ENCODE measurements around the gene MPO. TPM values are rescaled to one million over a fixed set of nuclear protein-coding genes. Genes with fewer than 3 reads are reported as not detected.

Gene MPO, protein sequence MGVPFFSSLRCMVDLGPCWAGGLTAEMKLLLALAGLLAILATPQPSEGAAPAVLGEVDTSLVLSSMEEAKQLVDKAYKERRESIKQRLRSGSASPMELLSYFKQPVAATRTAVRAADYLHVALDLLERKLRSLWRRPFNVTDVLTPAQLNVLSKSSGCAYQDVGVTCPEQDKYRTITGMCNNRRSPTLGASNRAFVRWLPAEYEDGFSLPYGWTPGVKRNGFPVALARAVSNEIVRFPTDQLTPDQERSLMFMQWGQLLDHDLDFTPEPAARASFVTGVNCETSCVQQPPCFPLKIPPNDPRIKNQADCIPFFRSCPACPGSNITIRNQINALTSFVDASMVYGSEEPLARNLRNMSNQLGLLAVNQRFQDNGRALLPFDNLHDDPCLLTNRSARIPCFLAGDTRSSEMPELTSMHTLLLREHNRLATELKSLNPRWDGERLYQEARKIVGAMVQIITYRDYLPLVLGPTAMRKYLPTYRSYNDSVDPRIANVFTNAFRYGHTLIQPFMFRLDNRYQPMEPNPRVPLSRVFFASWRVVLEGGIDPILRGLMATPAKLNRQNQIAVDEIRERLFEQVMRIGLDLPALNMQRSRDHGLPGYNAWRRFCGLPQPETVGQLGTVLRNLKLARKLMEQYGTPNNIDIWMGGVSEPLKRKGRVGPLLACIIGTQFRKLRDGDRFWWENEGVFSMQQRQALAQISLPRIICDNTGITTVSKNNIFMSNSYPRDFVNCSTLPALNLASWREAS
- total RNA-seq: under 1 TPM in 3 of 4 donors, not detected in 1; 0.18 to 0.32 (median 0.31) TPM

DNA sequence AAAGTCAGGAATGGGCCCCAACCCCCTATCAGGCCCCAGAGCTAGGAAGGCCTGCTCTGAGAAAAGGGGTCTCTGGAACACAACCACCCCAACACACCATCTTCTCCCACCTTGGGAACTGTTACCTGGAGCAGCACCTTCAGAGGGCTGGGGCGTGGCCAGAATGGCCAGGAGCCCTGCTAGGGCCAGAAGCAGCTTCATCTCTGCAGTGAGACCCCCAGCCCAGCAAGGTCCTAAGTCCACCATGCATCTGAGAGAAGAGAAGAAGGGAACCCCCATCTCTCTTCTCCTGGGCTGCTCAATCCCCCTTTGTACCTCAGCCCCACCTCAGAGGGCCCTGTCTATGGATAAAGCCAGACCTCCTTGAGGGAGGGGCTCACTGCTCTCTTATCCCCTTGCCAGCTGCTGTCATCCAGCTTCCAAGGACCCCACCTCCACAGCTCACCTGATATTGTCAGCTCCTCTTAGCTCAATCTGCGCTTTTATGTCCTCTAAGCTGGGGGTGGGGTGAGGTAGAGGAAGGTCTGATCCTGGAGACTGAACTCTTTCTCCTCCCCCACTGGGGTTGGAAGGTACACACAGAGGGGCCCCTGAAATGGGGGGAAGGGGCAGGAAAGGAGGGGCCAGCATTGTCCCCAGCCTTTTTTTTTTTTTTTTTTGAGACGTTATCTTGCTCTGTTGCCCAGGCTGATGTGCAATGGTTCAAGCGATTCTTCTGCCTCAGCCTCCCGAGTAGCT lies at the start of gene MPO:
Gene MPO, minus strand, starts transcription at position 456 of the 738 bp plus-strand sequence. Its CDS starts 177 bp downstream, at position 279.
- Histone ChIP-seq H3K9me3 (no peaks in the 10 kb centered on the region), H3K4me3 (no peak within 1 kb of the TSS), H3K27ac (no peak within 1 kb of the TSS), H3K27me3 (no peaks in the 10 kb centered on the region), H3K36me3 (no peaks in the 10 kb centered on the region), H3K4me1 (no peaks in the 10 kb centered on the region)
- TF ChIP-seq POLR2A (IDR thresholded peaks at IDR 0.05): no peak
- no peak for TF ChIP-seq CTCF (IDR thresholded peaks at IDR 0.05 in 4 of 5, conservative IDR thresholded peaks at IDR 0.05 in 1 of 5)
- in situ Hi-C loops (cut with MboI; ENCODE audit: low sequenced_read_pairs in 4 of 4): no loop called here
- intact Hi-C loops (cut with DNase I; ENCODE audit: low total_unique reads): no loop called here
- ATAC-seq: no peak
- DNase-seq: no peak

DNA sequence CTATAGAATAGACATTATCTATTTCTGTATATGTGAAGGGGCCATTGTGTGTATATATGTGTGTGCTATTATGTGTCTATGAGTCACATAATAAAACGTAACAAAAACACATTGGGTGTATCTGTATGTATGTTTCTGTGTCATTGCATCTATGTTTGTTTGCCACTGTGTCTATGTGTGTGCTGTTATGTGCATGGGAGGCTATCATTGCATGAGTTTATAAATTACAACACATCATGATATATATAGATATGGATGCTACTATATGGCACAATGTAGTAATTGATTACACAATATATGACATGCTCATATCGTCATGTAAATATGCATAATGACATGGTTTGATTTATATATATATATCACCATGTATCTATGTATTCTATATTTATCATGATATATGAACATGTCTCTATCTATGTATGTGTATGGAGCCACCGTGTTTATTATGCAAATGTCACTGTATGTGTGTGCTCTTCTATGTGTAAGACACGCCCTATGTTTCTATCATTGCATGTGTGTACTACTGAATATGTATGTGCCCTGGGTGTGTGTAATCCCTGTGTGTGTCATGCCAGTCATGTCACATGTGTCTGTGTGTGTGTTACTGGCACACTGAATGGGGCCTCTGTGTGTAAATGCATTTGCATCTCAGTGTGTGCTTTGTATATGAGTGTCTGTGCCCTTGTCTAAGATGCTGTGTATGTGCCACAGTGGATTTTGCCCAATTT lies 49.2 kb upstream of the MPO start:
- TF ChIP-seq POLR2A (IDR thresholded peaks at IDR 0.05): no peak
- ATAC-seq: no peak
- H3K9me3 ChIP-seq: no peaks in the 10 kb centered on the region
- H3K27ac ChIP-seq: no peak overlapping the region
- H3K4me3 ChIP-seq: peak overlapping the region in 1 of 4 donors; percentile 43
- peaks cover 0 to 1% of the 10 kb centered on the region in 2 donors for H3K4me1 ChIP-seq
- H3K36me3 ChIP-seq: no peaks in the 10 kb centered on the region
- no peak for DNase-seq
- in situ Hi-C loops (cut with MboI; ENCODE audit: low sequenced_read_pairs in 4 of 4): no loop called here
- intact Hi-C loops (cut with DNase I; ENCODE audit: low total_unique reads): no loop called here
- peaks cover 3 to 17% (median 7%) of the 10 kb centered on the region in 3 donors for H3K27me3 ChIP-seq

DNA sequence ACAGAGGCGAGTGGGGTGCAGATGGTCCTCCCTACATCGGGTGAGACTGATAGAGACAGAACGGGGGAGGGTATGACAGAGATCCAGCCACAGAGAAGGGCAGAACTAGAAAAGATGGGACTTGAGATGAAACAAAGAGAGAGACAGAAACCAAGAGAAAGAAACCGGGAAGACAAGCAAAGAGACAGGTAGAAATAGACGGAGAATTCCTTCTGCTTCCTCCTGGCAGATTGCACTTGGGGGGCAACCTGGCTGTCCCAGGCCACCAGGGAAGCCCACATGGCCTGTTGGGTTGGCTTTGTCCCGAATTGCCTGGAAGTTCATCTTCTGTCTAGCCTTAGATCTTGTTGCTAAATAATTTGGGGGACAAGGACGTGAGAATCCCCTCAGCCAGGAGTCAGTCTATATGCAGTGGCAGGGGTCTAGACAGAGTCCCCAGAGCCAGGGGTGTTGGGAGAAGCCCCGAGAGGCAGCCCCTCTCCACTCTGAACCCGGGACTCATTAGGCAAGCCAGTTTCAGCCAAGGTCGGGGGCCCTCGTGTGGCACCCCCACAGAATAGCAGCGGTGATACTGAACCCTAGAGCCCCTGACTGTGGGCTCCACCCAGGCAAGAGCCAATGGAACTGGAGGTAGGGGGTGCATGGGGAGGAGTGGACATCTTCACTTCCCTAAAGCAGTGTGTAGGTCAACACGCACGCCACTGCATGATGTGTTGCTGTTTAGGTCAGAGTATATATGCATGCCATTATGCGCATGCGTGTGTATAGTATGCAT lies 48.5 kb upstream of the MPO start:
- DNase-seq (no peak), ATAC-seq (no peak)
- H3K27me3 ChIP-seq: peaks cover 3 to 17% (median 7%) of the 10 kb centered on the region in 3 donors
- TF ChIP-seq CTCF (IDR thresholded peaks at IDR 0.05 in 4 of 5, conservative IDR thresholded peaks at IDR 0.05 in 1 of 5) (no peak), POLR2A (IDR thresholded peaks at IDR 0.05) (no peak)
- H3K27ac ChIP-seq: no peak overlapping the region
- H3K9me3 ChIP-seq: no peaks in the 10 kb centered on the region
- H3K4me1 ChIP-seq: peaks cover 0 to 6% of the 10 kb centered on the region in 2 donors
- H3K4me3 ChIP-seq: no peak overlapping the region
- H3K36me3 ChIP-seq: no peaks in the 10 kb centered on the region
- intact Hi-C loops (cut with DNase I; ENCODE audit: low total_unique reads): no loop called here
- in situ Hi-C loops (cut with MboI; ENCODE audit: low sequenced_read_pairs in 4 of 4): no loop called here

DNA sequence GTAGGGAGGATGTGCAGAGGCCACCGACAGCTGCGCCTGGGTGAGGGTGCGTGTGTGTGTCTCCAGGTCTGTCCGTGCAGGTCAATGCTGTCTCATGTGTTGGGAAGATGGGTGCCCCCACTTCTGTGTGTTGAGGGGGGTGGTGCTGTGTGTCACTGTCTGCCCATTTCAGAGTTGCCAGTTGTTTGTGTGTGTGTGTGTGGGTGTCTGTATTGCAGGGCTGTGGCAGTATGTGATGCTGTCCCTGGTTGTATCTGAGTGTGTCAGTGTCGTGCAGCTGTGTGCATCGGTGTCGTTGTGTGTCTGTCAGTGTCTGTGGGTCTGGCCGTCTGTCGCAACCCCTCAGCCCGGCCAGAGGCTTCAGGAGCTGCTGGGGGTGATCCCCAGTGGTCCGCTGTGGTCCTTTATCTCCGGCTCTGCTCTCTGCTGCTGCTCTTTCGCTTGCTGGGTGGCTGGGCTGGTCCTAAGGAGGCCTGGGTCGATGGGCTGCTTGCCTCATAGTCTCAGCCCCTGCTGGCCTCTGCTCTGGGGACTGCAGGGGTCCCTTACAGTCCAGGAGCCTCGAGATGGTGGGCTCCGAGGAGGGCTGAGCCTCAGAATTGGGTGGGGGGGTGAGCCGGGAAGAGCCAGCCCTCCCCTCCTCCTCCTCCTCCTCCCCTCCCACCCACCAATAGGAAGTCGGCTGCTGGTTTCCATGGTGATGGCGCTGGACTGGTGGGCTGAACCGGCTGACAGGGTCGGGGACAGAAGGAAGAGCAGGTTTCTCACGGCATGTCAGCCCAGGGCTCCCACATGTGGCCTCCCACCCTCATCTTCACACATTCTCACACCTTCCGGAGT lies 47.7 kb upstream of the MPO start, which contains the start of gene TSPOAP1:
Gene TSPOAP1, minus strand, starts transcription at position 601 of the 840 bp plus-strand sequence. CDS start 875 bp downstream, outside the sequence.
- H3K27me3 ChIP-seq: peaks cover 3 to 17% (median 7%) of the 10 kb centered on the region in 3 donors

More for the DNA sequence above, 47.7 kb upstream of the MPO start, which contains the start of gene TSPOAP1:
- ATAC-seq (no peak), DNase-seq (no peak)
- in situ Hi-C loops (cut with MboI; ENCODE audit: low sequenced_read_pairs in 4 of 4) (no loop called here), intact Hi-C loops (cut with DNase I; ENCODE audit: low total_unique reads) (no loop called here)
- Histone ChIP-seq H3K4me3 (no peak within 1 kb of the TSS), H3K36me3 (no peaks in the 10 kb centered on the region), H3K9me3 (no peaks in the 10 kb centered on the region), H3K4me1 (peaks cover 0 to 6% of the 10 kb centered on the region in 2 donors), H3K27ac (no peak within 1 kb of the TSS)
- TF ChIP-seq POLR2A (IDR thresholded peaks at IDR 0.05): no peak
- TF ChIP-seq CTCF (IDR thresholded peaks at IDR 0.05 in 4 of 5, conservative IDR thresholded peaks at IDR 0.05 in 1 of 5): no peak
